NCI-H446 (cell line): ENCODE results near the gene PPP1CC.
"Not testable (repeated sequence)": the region's sequence is repeated elsewhere in the genome, so short reads cannot be mapped to it uniquely, and the experiment has no call there.

Experiments used
- DNase-seq, 2 experiments: peaks; one replicate each; lab custom pipeline; 2025; lab: John Stamatoyannopoulos, UW

Gene PPP1CC

DNA sequence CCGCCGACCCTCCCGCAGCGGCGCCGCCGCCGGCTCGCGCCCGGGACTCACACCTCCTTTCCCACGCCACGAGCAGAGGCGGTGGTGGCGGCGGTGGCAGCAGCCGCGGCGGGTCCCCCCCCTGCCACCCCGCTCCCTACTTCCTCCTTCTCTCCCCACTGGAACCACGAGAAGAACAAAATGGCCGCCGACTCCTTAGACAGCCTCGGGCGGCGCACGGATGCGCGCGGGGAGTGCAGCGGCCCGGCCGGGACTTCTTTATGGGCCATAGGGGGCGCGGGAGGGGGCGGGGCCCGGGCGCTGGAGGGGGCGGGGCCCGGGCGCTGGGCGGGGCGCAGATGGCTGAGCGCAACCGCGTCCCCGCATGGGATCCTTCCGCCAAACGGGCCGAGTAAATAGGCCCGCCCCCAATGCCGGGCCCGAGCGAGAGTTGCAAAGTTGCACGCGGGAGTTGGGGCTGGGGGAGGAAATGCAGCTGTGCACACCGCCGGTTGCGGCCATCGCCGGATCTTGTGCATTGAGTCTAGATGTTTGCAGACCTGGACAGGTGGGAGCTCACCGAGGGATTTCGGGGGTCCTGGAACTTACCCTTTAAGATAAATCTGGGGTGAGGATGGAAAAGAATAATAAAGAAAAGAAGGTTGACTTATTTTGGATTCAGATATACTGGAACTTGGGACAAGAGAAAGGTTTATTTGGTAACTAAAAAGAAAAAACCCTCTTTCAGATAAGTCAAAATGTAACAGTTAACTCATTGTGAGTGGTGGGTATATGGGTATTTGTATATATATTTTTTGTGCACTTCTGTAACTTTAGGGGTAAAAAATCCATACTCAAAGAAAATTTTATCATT, at the start of gene PPP1CC:
Gene PPP1CC (minus strand): TSS at position 174 of the 853 bp plus-strand sequence. CDS start 184 bp downstream, outside the sequence.
- DNase-seq: peak; percentile 70 to 94

DNA sequence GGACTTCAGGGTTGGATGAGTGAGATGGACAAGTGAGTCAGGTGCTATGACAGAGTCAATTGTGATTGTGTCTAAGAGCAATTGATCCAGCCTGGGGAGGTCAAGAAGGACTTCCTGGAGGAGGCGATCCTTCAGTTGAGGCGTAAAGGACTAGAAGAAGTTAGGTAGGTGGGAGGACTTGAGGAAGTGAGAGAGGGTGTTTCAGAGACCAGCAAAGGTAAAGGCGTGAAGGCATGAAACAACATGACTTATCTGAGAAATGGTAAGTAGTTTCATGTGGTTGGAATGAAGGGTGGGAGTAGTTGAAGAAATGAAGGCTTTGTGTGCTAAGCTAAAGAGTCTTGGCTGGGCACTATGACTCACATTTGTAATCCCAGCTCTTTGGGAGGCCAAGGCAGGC, 48.9 kb upstream of the PPP1CC start:
- DNase-seq: no peak

- DNase-seq: no peak
Measured at GRCh38 chr12:110790301-110790700, 47.6 kb upstream of the PPP1CC start.

DNA sequence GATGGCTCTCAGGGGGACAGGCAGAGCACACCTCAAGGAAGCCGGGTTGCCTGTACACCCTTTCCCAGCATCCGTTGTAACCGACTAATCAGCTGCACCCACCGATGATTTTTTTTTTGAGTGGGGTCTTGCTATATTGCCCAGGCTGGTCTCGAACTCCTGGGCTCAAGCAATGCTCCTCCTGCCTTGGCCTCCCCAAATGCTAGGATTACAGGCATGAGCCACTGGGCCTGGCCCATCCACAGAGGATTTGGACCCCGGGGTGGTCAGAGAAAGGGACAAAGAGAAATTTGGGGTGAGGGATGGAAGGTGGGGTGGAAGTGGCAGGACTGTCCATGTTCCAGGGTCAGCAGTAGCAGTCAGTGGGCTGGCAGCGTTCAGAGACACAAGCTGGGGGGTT, 43.3 kb upstream of the PPP1CC start:
- no peak for DNase-seq

DNA sequence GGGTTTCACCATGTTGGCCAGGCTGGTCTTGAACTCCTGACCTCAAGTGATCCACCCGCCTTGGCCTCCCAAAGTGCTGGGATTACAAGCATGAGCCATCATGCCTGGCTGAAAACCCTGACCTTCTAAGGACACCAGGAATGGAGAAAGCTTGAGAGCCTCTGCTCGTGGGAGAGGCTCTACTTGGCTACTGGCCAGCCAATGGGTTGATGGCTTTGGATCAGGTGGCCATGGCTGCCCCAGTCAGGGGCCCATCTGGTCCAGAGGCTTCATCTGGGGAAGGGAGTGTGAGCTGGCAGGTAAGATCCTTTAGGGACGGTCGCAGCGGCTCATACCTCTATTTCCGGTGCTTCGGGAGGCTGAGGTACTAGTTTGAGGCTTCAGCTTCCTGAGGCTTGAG, 42.5 kb upstream of the PPP1CC start:
- DNase-seq: no peak

GRCh38 chr12:110782922-110783321, 40.2 kb upstream of the PPP1CC start:
- no peak for DNase-seq

DNA sequence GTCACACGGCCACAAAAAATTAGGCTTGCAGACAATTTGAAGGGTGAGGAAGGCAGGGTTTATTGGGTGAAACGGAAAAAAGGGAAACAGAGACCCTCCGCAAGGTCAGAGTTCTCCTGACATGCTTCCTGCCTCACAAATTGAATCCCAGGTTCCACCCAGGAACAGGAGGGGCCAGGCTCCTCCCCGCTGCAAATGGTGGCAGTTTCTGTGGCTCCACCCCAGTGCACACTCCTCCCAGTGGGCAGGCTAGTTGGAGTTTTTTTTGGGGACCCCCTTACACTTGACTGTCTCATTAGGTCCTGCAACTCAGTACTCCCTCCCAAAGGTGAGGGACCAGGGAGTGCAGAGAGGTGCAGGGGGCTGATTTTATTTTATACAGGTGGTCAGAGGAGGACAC, 39.4 kb upstream of the PPP1CC start:
- no peak for DNase-seq

DNA sequence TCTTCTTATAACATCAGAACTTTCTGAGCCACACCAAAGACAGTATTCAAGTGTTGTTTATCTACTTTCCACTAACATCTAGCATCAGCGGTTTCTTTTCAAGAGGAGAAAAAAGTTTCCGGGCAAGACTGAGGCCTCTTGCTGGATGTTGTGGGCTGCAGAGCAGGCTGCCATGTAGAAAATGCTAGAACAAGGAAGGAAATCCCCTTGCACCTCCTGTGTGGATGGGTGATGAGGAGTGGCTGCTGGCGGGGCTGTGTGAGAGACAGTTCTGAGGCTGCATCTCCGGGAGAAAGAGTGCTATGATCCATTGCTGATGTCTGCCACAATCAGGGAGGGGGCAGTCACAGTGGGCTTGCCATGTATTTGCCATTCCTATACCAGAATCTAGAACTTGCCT, 37.8 kb upstream of the PPP1CC start:
- DNase-seq: no peak

DNA sequence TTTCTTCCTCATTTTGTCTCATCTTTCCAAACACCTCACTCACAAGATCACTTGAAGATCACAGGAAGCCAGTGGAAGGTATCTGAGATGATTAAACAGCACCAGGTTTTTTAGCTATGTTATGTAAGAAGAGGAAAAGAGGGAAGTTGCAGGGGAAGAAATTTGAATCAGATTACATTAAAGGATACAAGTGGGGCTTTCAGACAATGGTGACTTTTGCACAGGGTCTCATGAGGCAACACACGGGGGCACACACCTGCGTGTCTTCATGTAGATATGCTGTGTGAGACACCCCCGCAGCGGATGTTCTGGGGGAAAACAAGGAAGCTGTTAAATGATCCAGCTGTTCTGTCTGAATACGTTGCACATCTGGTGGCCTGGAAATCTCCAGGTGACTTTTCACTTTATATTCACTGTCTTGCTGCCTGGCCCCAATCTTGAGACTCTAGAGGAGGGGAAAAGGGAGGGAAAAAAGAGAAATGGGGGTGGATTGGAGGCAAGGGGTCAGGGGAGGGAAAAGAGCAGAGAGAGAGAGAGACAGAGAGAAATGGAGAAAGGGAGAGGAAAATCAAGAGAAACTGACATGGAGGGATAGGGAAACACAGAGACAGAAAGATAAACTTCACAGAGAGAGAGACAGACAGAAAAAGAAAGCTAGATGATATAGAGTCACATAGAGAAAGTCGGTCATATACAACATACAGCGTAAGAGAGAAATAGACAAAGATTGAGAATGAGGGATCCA, 36.3 kb upstream of the PPP1CC start:
- DNase-seq: no peak

GRCh38 chr12:110776410-110776809, 33.7 kb upstream of the PPP1CC start:
- no peak for DNase-seq

DNA sequence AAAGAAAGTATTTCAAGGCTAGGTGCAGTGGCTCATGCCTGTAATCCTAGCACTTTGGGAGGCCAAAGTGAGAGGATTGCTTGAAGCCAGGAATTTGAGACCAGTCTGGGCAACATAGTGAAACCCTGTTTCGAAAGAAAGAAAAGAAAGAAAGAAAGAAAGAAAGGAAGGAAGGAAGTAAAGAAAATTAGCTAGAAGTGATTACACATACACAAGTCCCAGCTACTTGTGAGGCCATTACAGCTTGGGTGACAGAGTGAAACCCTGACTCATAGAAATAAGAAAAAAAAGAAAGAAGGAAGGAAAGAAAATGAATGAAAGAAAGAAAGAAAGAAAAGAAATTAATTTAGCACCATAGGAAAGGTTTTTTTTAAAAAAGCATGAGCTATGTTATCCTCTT, 33.3 kb upstream of the PPP1CC start:
- DNase-seq: no peak

- DNase-seq: no peak
Measured at GRCh38 chr12:110774824-110775223, 32.1 kb upstream of the PPP1CC start.

GRCh38 chr12:110768960-110769359, 26.3 kb upstream of the PPP1CC start:
- no peak for DNase-seq

DNA sequence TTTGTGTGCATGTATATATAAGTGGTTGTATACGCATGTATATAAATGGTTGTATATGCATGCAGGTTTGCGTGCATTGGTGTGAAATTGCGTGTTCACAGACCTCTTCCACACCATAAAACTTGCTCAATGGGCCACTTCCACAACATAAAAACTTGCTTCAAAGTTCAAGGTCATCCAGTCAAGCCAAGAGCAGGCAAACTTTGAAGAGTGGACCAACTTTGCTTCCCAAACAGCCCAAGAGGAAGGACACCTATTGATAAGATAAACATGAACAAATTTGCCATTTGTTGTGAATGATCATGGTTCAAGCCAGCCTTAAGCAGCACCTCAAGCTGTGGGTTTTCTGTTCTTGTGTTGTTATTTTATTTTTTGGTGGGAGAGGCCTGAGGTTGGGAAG, 25.2 kb upstream of the PPP1CC start:
- no peak for DNase-seq

DNA sequence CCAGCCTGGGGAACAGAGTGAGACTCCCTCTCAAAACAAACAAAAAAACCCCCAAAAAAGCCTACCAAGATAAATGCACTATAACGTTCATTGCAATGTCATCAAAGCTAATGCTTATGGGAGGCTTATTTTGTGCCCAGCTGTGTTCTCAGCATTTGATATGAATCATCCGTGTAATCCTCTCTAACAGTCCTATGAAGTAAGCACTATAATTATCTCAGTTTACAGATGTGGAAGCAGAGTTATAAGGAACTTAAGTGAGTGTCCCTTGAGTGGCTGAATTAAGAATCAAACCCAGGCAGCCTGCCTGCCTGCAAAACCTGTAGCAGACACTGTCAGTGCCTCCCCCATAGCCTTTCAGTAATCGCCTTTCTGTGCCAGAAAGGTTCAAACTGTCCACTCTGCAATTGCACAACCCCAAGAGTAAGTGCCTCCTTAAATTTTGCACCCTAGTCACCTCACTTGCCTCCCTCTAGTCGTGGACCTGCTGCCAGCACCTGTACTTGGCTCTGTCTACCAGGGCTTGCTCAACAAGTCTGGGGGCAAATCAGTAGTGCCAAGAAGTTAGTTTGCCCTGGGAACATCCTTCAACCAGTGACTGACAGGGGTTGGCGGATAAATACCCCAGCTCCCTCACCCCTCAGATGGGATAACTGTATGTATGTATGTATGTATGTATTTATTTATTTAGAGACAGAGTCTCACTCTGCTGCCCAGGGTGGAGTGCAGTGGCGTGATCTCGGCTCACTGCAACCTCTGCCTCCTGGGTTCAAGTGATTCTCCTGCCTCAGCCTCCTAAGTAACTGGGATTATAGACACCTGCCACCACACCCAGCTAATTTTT, 23.8 kb upstream of the PPP1CC start:
- no peak for DNase-seq

- DNase-seq: not testable (repeated sequence)
Measured at GRCh38 chr12:110765572-110765971, 22.9 kb upstream of the PPP1CC start.

DNA sequence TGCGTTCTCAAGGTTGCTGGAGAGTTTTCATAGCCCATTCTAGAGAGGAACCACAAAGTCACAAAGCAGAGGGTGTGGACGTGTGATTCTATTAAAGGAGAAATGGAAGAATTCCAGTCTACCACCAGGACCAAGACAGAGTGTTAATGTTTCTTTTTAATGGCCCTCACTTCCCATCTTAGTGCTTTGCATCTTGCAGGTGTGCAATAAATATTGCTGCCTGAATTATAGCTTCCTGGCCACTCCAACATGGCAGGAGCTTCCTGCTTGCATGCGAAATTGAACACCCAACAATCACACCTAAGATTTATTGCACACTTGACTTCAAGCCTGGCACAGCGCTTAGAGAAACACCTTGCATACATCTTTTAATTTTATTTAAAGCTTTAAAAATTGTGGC, 22.4 kb upstream of the PPP1CC start:
- DNase-seq: no peak

DNA sequence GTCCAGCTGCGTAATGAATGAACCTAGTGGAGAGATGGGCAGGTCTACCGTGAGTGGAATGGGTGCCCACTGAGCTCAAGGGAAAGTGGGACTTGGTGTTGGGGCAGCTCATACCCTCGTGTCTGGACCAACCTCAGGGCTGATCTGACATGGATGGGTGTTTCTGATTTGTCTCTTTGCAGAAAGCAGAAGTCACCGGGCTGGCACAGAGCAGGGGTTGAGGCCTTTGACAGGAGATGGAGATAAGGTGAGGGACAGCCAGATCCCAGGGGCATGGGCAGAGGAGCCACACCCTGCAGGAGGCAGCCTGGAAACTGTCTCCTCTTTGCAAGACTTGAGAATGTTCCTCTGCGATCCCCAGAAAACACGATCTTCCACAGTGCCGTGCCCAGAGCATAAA, 20.9 kb upstream of the PPP1CC start:
- no peak for DNase-seq

GRCh38 chr12:110762891-110763290, 20.2 kb upstream of the PPP1CC start:
- DNase-seq: no peak

GRCh38 chr12:110760204-110760609, 17.5 kb upstream of the PPP1CC start:
- DNase-seq: no peak

GRCh38 chr12:110758922-110759321, 16.2 kb upstream of the PPP1CC start:
- DNase-seq: no peak

GRCh38 chr12:110756611-110757010, 13.9 kb upstream of the PPP1CC start:
- peak in 1 of 2 experiments; percentile 23 for DNase-seq
